ENCODE results near the gene HS3ST5.
"Not testable (repeated sequence)": the region's sequence is repeated elsewhere in the genome, so short reads cannot be mapped to it uniquely, and the experiment has no call there.

The HS3ST5 gene

GRCh38 chr6:114181664-114182063 lies 161.2 kb downstream of the HS3ST5 start:
- DNase-seq: no peak

GRCh38 chr6:114179411-114179810 lies 163.4 kb downstream of the HS3ST5 start:
- DNase-seq: no peak

GRCh38 chr6:114176726-114177125 lies 166.1 kb downstream of the HS3ST5 start:
- DNase-seq: no peak

GRCh38 chr6:114172576-114173260 lies 170.1 kb downstream of the HS3ST5 start:
- no peak for DNase-seq

- no peak for DNase-seq
Observed at GRCh38 chr6:114171473-114171872, 171.3 kb downstream of the HS3ST5 start.

GRCh38 chr6:114170958-114171387 lies 171.8 kb downstream of the HS3ST5 start:
- DNase-seq: no peak

- DNase-seq: no peak
Observed at GRCh38 chr6:114170372-114170771, 172.5 kb downstream of the HS3ST5 start.

GRCh38 chr6:114169763-114170162 lies 173.1 kb downstream of the HS3ST5 start:
- DNase-seq: no peak

- no peak for DNase-seq
Observed at GRCh38 chr6:114167583-114168576, 174.9 kb downstream of the HS3ST5 start.

- no peak for DNase-seq
Observed at GRCh38 chr6:114164207-114164606, 178.6 kb downstream of the HS3ST5 start.

- no peak for DNase-seq
Observed at GRCh38 chr6:114162691-114163347, 180.0 kb downstream of the HS3ST5 start.

GRCh38 chr6:114160881-114161280 lies 181.9 kb downstream of the HS3ST5 start:
- DNase-seq: no peak

GRCh38 chr6:114159727-114160126 lies 183.1 kb downstream of the HS3ST5 start:
- no peak for DNase-seq

- DNase-seq: no peak
Observed at GRCh38 chr6:114158838-114159694, 183.8 kb downstream of the HS3ST5 start.

GRCh38 chr6:114158411-114158810 lies 184.4 kb downstream of the HS3ST5 start:
- no peak for DNase-seq

GRCh38 chr6:114157848-114158247 lies 185.0 kb downstream of the HS3ST5 start:
- no peak for DNase-seq

- DNase-seq: no peak
Observed at GRCh38 chr6:114155763-114156162, 187.1 kb downstream of the HS3ST5 start.

- no peak for DNase-seq
Observed at GRCh38 chr6:114154812-114155211, 188.0 kb downstream of the HS3ST5 start.

- no peak for DNase-seq
Observed at GRCh38 chr6:114153448-114153847, 189.4 kb downstream of the HS3ST5 start.

GRCh38 chr6:114151064-114151690 lies 191.6 kb downstream of the HS3ST5 start:
- no peak for DNase-seq

GRCh38 chr6:114149182-114149581 lies 193.6 kb downstream of the HS3ST5 start:
- not testable (repeated sequence) for DNase-seq
